H9 (cell line): ENCODE data around the gene SLC46A1. TPM values are rescaled to one million over a fixed set of nuclear protein-coding genes. Genes with fewer than 3 reads are reported as not detected.

Experiments
- DNase-seq: peaks from one replicate; pipeline ENCODE4 v3.0.0-alpha.2; 2017
- H2AFZ ChIP-seq: one replicate; pipeline ENCODE4 v1.6.1; 2013; ENCODE audit warnings: mild to moderate bottlenecking, low read length, control low read depth, moderate library complexity
- H2AK5ac ChIP-seq: 2 replicates; pipeline ENCODE4 v1.6.1; 2013; ENCODE audit warnings: low read length, control low read depth, mixed read lengths; ENCODE audit not compliant: insufficient read length
- H2BK120ac ChIP-seq: one replicate; pipeline ENCODE4 v1.6.1; 2013; ENCODE audit warnings: low read depth, mild to moderate bottlenecking, low read length, control low read depth, inconsistent platforms; ENCODE audit not compliant: poor library complexity, severe bottlenecking
- H2BK12ac ChIP-seq: 2 replicates; pipeline ENCODE4 v1.6.1; 2013; ENCODE audit warnings: low read length, control low read depth, mixed read lengths, low read depth; ENCODE audit not compliant: insufficient read length
- H2BK15ac ChIP-seq: 2 replicates; pipeline ENCODE4 v1.6.1; 2013; ENCODE audit warnings: low read depth, low read length, control low read depth
- H2BK20ac ChIP-seq: one replicate; pipeline ENCODE4 v1.6.1; 2013; ENCODE audit warnings: low read depth, mild to moderate bottlenecking, low read length, control low read depth, inconsistent platforms; ENCODE audit not compliant: poor library complexity, severe bottlenecking
- H2BK5ac ChIP-seq: 2 replicates; pipeline ENCODE4 v1.6.1; 2013; ENCODE audit warnings: low read length, control low read depth, mixed read lengths; ENCODE audit not compliant: insufficient read length
- H3K14ac ChIP-seq: 2 replicates; pipeline ENCODE4 v1.6.1; 2013; ENCODE audit warnings: low read length, control low read depth; ENCODE audit not compliant: insufficient read depth
- H3K18ac ChIP-seq: 2 replicates; pipeline ENCODE4 v1.6.1; 2013; ENCODE audit warnings: low read depth, mild to moderate bottlenecking, mixed read lengths, low read length, control low read depth; ENCODE audit not compliant: insufficient read length
- H3K23ac ChIP-seq: 2 replicates; pipeline ENCODE4 v1.6.1; 2013; ENCODE audit warnings: low read length, control low read depth, mixed read lengths, low read depth; ENCODE audit not compliant: insufficient read length
- H3K23me2 ChIP-seq: 2 replicates; pipeline ENCODE4 v1.6.1; 2013; ENCODE audit warnings: low read depth, mild to moderate bottlenecking, mixed read lengths, low read length, control low read depth; ENCODE audit not compliant: insufficient read length, poor library complexity, severe bottlenecking
- H3K27ac ChIP-seq: 2 replicates; pipeline ENCODE4 v1.5.1; 2013; ENCODE audit warnings: low read length, control low read depth, mixed read lengths, low read depth; ENCODE audit not compliant: insufficient read length
- H3K27me3 ChIP-seq: 2 replicates; pipeline ENCODE4 v1.6.1; 2013; ENCODE audit warnings: low read length, control low read depth, inconsistent platforms; ENCODE audit not compliant: insufficient read depth
- H3K4ac ChIP-seq: 2 replicates; pipeline ENCODE4 v1.6.1; 2013; ENCODE audit warnings: low read depth, mild to moderate bottlenecking, control low read depth, inconsistent platforms, low read length, moderate library complexity
- H3K4me1 ChIP-seq: 2 replicates; pipeline ENCODE4 v1.6.1; 2013; ENCODE audit warnings: low read length, control low read depth, inconsistent platforms; ENCODE audit not compliant: insufficient read depth
- H3K4me2 ChIP-seq: 2 replicates; pipeline ENCODE4 v1.6.1; 2013; ENCODE audit warnings: low read length, control low read depth, mixed read lengths; ENCODE audit not compliant: insufficient read length, insufficient read depth
- H3K56ac ChIP-seq: 2 replicates; pipeline ENCODE4 v1.6.1; 2013; ENCODE audit warnings: low read depth, mild to moderate bottlenecking, mixed read lengths, low read length, control low read depth; ENCODE audit not compliant: insufficient read length
- H3K79me1 ChIP-seq: 2 replicates; pipeline ENCODE4 v1.6.1; 2013; ENCODE audit warnings: low read depth, mild to moderate bottlenecking, moderate library complexity, low read length, control low read depth, inconsistent platforms; ENCODE audit not compliant: insufficient read depth, poor library complexity, severe bottlenecking
- H3K79me2 ChIP-seq: 2 replicates; pipeline ENCODE4 v1.6.1; 2013; ENCODE audit warnings: low read length, control low read depth, inconsistent platforms; ENCODE audit not compliant: insufficient read depth
- H3K9ac ChIP-seq: 2 replicates; pipeline ENCODE4 v1.6.1; 2013; ENCODE audit warnings: low read length, control low read depth, mixed read lengths; ENCODE audit not compliant: insufficient read length; ENCODE audit errors: extremely low read depth
- H3K9me3 ChIP-seq: one replicate; pipeline ENCODE4 v1.6.1; 2013; ENCODE audit warnings: low read depth, low read length, inconsistent platforms; ENCODE audit not compliant: control insufficient read depth
- H3T11ph ChIP-seq: one replicate; pipeline ENCODE4 v1.6.1; 2013; ENCODE audit warnings: mild to moderate bottlenecking, low read length, control low read depth, inconsistent platforms
- H4K20me1 ChIP-seq: one replicate; pipeline ENCODE4 v1.6.1; 2013; ENCODE audit not compliant: control insufficient read depth, insufficient read length, insufficient read depth
- H4K5ac ChIP-seq: 2 replicates; pipeline ENCODE4 v1.6.1; 2013; ENCODE audit warnings: low read depth, mild to moderate bottlenecking, mixed read lengths, low read length, control low read depth; ENCODE audit not compliant: insufficient read length
- H4K8ac ChIP-seq: replicated peaks from 2 replicates; pipeline ENCODE4 v1.6.1; 2013; ENCODE audit warnings: low read length, control low read depth, mixed read lengths, low read depth; ENCODE audit not compliant: insufficient read length
- H4K91ac ChIP-seq: 2 replicates; pipeline ENCODE4 v1.6.1; 2013; ENCODE audit warnings: low read depth, mild to moderate bottlenecking, moderate library complexity, mixed read lengths, low read length, control low read depth; ENCODE audit not compliant: insufficient read length
- H3K27ac Mint-ChIP-seq, 3 experiments: 2 replicates in 2 of 3; 3 replicates in 1 of 3; pipeline ENCODE4 v1.8.0; 2020 to 2021; ENCODE audit warnings: mixed read lengths in 3 of 3, mild to moderate bottlenecking in 1 of 3, moderate library complexity in 1 of 3
- H3K27me3 Mint-ChIP-seq: 2 replicates; pipeline ENCODE4 v1.8.0; 2021; ENCODE audit warnings: low read depth, mild to moderate bottlenecking, moderate library complexity, mixed read lengths
- H3K36me3 Mint-ChIP-seq, 3 experiments: 2 replicates in 2 of 3; 3 replicates in 1 of 3; pipeline ENCODE4 v1.8.0; 2020 to 2021; ENCODE audit warnings: low read depth in 3 of 3, mixed read lengths in 3 of 3; ENCODE audit not compliant: insufficient read depth in 1 of 3
- H3K4me1 Mint-ChIP-seq, 2 experiments: 2 replicates each; pipeline ENCODE4 v1.8.0; 2020; ENCODE audit warnings: mixed read lengths in 2 of 2
- H3K4me3 Mint-ChIP-seq, 2 experiments: 2 replicates in 1 of 2; 3 replicates in 1 of 2; pipeline ENCODE4 v1.8.0; 2020 to 2021; ENCODE audit warnings: mild to moderate bottlenecking in 2 of 2, mixed read lengths in 2 of 2, moderate library complexity in 1 of 2
- H3K9me3 Mint-ChIP-seq, 2 experiments: 2 replicates in 1 of 2; 3 replicates in 1 of 2; pipeline ENCODE4 v1.8.0; 2020; ENCODE audit warnings: mild to moderate bottlenecking in 2 of 2, mixed read lengths in 2 of 2, moderate library complexity in 1 of 2
- CTCF ChIP-seq: fragments of 200-600 bp; sonication (generic); conservative IDR thresholded peaks from 3 replicates; pipeline ENCODE4 v1.8.0; 2021; ENCODE audit warnings: antibody characterized with exemption, mild to moderate bottlenecking
- WGBS: extraction: QIAGEN DNeasy Blood & Tissue Kit; methylation state at CpG from one replicate; pipeline ENCODE4 v1.1.7; 2013; ENCODE audit warnings: missing lambda C conversion rate, low lambda C conversion rate, mixed read lengths; ENCODE audit not compliant: insufficient read length; ENCODE audit errors: extremely low coverage; 5-methylcytosine and 5-hydroxymethylcytosine counted together
- total RNA-seq: library from RNA; stranded (reverse); gene quantifications from 2 replicates; pipeline ENCODE4 v1.2.1, GENCODE V29; 2021

SLC46A1 gene
- total RNA-seq, 1 experiment from 2014 or later, result 8.7 TPM

- Histone ChIP-seq H2AFZ (no peak within 1 kb of the TSS), H3K79me2 (no peaks in the 10 kb centered on the region), H3K79me1 (no peaks in the 10 kb centered on the region), H2BK20ac (no peak within 1 kb of the TSS), H3K14ac (no peak within 1 kb of the TSS; the same call in 1 of the 2 replicates), H4K91ac (no peak within 1 kb of the TSS), H3K27ac (no peak within 1 kb of the TSS), H3K23me2 (peaks cover 10% of the 10 kb centered on the region), H3K27me3 (peaks cover 12% of the 10 kb centered on the region; the same call in 1 of the 2 replicates), H4K20me1 (peaks cover 2% of the 10 kb centered on the region), H3K4me2 (peak within 1 kb of the TSS; percentile 53), H3K4ac (no peak within 1 kb of the TSS), H3K18ac (no peak within 1 kb of the TSS), H2BK12ac (no peak within 1 kb of the TSS), H2AK5ac (no peak within 1 kb of the TSS), H3K9ac (no peak within 1 kb of the TSS), H3K4me1 (peaks cover 2% of the 10 kb centered on the region; the same call in 1 of the 2 replicates), H3K56ac (no peak within 1 kb of the TSS), H4K8ac (no peak within 1 kb of the TSS), H3K9me3 (no peaks in the 10 kb centered on the region), H3T11ph (no peak within 1 kb of the TSS), H2BK5ac (no peak within 1 kb of the TSS), H2BK120ac (no peak within 1 kb of the TSS), H3K23ac (no peak within 1 kb of the TSS), H4K5ac (no peak within 1 kb of the TSS), H2BK15ac (no peak within 1 kb of the TSS)
- peaks cover 14 to 21% of the 10 kb centered on the region in 2 experiments for H3K4me1 Mint-ChIP-seq
- H3K4me3 Mint-ChIP-seq, result peak within 1 kb of the TSS; percentile 39 to 85; a peak in 4 of 5 replicates
- peak; percentile 29; the same call in 1 of the 3 replicates for TF ChIP-seq CTCF
- H3K27ac Mint-ChIP-seq, result peak within 1 kb of the TSS in 2 of 3 experiments; percentile 87 to 95; a peak in 4 of 7 replicates
- peaks cover 32% of the 10 kb centered on the region for H3K27me3 Mint-ChIP-seq
- H3K9me3 Mint-ChIP-seq, result no peaks in the 10 kb centered on the region; a peak in 2 of 5 replicates
- no CpG with 5 or more reads among the region's 8 CpGs for WGBS
- peak; percentile 89 for DNase-seq
- peaks cover 0 to 6% (median 2%) of the 10 kb centered on the region in 3 experiments; a peak in 3 of 7 replicates for H3K36me3 Mint-ChIP-seq
Observed at GRCh38 chr17:28370035-28370743, 35.8 kb downstream of the SLC46A1 start, which contains the start of gene VTN. TSS of gene VTN (minus strand) at chr17:28370307. CDS start at chr17:28370203, 104 bp downstream.
